GM12892 (cell line): ENCODE data around the gene PHLDA3.

Experiments
- POLR2A ChIP-seq: IDR thresholded peaks from 2 replicates; pipeline ENCODE4 v1.6.1; 2011; ENCODE audit warnings: low read depth, low read length, control low read depth
- POLR2AphosphoS5 ChIP-seq: IDR thresholded peaks from 2 replicates; pipeline ENCODE4 v1.6.1; 2011; ENCODE audit warnings: low read depth, low read length, control low read depth
- TAF1 ChIP-seq: IDR thresholded peaks from 2 replicates; pipeline ENCODE4 v1.6.1; 2011; ENCODE audit warnings: low read depth, mild to moderate bottlenecking, control low read depth, low read length, borderline replicate concordance

DNA sequence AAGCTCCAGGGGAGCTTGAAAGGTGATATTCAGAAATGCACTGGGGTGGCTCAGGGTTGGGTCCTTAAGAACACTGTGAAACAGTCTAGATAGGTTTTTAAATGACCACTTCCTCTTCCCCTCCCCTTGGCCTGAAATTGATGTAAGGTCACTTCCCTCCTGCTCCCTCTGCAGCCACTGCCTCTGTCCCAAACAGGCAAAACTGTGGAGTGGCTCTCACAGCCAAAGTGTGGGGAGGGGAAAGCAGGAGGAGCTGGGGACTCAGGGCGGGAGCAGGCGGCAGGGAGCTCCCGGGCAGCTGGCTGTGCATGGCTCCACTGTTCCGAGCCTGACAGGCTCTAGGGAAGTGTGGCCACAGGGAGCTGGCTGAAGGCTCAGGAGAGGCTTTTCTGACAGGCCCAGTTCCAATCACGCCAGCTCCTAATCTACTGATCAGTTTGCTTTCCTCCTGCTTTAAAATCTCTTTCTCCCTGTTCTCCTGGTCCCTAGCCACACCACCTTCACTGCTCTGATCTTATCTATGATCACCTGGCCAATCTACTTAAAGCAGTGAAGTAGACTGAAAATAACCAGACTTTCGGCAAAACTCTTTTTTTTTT, 43.1 kb upstream of the PHLDA3 start:
- no peak for TF ChIP-seq POLR2A
- TF ChIP-seq POLR2AphosphoS5, result no peak
- no peak for TF ChIP-seq TAF1
